Islet precursor cell (in vitro differentiated cells): ENCODE measurements around the gene LMCD1.

ENCODE experiments used
- DNase-seq: peaks from one replicate; pipeline ENCODE4 v3.0.0-alpha.2; 2018

Gene LMCD1

DNA sequence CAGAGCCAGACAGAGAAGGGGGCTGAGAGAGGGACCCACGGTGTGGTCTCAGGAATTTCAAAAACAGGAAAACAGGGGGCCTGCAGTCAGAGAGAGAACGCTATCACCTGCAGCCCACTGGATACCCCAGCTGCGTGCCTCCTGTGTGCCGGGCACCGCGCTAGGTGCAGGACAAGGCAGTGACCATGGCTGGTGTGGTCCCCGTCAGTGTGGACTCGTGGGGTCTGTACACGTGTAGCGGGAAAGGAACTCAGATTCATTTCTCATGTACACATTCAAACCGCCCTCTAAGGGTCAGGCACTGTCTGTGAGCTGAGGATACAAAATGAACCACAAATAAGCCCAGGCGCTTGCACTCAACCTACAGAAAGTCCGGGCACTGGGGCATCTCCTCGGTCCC is 122.1 kb downstream of the LMCD1 start:
- DNase-seq: no peak
